ENCODE measurements around the gene IFNAR1.

DNA sequence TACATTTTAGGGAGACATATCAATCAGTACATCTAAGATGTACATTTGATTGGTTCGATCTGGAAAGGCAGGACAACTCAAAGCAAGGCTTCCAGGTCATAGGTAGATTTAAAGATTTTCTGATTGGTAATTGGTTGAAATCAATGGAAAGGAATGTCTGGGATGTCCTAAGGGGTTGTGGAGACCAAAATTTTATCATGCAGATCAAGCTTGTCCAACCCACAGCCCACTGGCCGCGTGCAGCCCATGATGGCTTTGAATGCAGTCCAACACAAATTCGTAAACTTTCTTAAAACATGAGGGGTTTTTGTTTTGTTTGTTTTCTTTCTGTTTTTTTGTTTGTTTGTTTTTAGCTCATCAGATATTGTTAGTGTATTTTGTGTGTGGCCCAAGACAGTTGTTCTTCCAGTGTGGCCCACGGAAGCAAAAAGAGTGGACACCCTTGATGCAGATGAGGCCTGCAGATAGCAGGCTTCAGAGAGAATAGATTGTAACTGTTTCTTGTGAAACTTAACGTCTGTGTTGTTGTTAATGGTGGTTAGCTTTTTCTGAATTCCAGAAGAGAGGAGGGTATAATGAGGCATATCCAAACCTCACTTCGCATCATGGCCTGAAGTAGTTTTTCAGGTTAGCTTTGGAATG is 3.1 kb downstream of the IFNAR1 start:
- TF ChIP-seq ZNF408 (CRISPR knock-in tag; IDR thresholded peaks at IDR 0.05; ENCODE audit: low read depth) (no peak), POLR2A (conservative IDR thresholded peaks at IDR 0.05) (no peak)
- TF ChIP-seq, protein P1, sequence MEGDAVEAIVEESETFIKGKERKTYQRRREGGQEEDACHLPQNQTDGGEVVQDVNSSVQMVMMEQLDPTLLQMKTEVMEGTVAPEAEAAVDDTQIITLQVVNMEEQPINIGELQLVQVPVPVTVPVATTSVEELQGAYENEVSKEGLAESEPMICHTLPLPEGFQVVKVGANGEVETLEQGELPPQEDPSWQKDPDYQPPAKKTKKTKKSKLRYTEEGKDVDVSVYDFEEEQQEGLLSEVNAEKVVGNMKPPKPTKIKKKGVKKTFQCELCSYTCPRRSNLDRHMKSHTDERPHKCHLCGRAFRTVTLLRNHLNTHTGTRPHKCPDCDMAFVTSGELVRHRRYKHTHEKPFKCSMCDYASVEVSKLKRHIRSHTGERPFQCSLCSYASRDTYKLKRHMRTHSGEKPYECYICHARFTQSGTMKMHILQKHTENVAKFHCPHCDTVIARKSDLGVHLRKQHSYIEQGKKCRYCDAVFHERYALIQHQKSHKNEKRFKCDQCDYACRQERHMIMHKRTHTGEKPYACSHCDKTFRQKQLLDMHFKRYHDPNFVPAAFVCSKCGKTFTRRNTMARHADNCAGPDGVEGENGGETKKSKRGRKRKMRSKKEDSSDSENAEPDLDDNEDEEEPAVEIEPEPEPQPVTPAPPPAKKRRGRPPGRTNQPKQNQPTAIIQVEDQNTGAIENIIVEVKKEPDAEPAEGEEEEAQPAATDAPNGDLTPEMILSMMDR (IDR thresholded peaks at IDR 0.05 in 2 of 3, conservative IDR thresholded peaks at IDR 0.05 in 1 of 3; ENCODE audit: insufficient read depth in 2 of 3, low read depth in 1 of 3, low read length in 3 of 3): no peak
